Measurements from ENCODE around the gene ADAMTS4.

DNA sequence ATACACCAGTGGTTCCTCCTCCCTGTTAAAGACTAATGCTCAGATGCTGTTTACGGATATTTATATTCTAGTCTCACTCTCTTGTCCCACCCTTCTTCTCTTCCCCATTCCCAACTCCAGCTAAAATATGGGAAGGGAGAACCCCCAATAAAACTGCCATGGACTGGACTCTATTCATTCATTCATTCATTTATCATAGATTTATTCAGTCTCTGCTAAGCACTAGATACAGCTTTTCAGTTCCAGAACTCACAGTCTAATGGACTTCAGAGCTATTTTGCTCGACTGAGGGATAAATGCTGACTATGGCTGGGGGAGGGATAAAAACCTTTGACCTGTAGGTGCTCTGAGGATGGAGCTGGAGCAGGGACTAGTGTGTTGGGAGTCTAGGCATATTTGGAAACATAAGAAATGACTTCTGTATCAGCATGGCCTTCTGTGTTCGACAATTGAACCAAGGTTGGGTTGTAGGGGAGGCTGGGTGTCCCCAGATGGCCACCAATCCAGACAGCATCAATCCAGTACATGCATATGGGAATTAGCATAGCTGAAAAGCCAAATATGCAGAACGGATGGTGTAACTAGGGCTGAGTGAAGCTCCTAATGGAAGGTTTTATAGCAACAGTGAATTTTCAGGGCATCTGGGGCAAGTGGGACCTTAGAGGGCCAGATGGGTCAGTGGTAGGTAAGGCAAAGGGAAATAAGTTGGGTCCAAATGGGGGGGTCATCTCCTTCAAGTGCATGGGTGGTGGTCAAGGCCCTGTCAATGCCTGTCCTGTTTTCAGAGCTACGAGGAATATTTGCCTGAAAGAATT, 20.4 kb upstream of the ADAMTS4 start:
- no peak for TF ChIP-seq EZH2 (IDR thresholded peaks at IDR 0.05; ENCODE audit: insufficient read depth, poor library complexity, severe bottlenecking)
- no peak for TF ChIP-seq EZH2phosphoT487 (IDR thresholded peaks at IDR 0.05; ENCODE audit: insufficient read depth, low read depth)

Data from GM23248 (cell line).